NCI-H128 (cell line): ENCODE measurements around the gene GPX1.
"Not testable (repeated sequence)": the region's sequence is repeated elsewhere in the genome, so short reads cannot be mapped to it uniquely, and the experiment has no call there.

Source experiments
- DNase-seq: peaks from one replicate; lab custom pipeline; 2025; ENCODE audit not compliant: unreplicated experiment; lab: John Stamatoyannopoulos, UW

The GPX1 gene

GRCh38 chr3:49358217-49358883 lies at the start of gene GPX1:
Gene GPX1 (minus strand): TSS chr3:49358353. CDS start chr3:49358278, 75 bp downstream.
- peak; percentile 82 for DNase-seq

DNA sequence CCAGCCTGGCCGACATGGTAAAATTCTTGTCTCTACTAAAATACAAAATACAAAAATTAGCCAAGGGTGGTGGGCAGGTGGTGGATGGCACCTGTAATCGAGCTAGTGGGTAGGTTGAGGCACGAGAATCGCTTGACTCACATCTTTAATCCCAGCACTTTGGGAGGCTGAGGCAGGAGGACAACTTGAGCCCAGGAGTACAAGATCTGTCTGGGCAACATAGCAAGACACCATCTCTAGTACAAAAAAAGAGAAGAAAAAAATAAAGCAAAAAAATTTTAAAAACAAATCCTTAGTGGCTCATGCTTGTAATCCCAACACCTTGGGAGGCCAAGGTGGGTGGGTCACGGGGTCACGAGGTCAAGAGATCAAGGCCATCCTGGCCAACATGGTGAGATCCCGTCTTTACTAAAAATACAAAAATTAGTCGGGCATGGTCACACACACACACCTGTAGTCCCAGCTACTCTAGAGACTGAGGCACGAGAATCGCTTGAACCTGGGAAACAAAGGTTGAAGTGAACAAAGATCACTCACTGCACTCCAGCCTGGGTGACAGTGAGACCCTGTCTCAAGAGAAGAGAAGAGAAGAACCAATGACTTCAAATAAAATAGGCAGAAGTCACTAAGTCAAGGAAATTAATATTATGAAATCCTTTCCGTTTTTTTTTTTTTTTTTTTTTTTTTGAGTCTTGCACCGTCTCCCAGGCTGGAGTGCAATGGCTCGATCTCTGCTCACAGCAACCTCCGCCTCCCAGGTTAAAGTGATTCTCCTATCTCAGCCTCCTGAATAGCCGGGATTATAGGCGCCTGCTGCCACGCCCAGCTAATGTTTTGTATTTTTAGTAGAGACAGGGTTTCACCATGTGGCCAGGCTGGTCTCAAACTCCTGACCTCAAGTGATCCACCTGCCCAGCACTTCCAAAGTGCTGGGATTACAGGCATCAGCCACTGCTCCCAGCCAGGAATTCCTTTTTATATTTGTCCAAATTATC lies 48.7 kb upstream of the GPX1 start:
- DNase-seq, result no peak

DNA sequence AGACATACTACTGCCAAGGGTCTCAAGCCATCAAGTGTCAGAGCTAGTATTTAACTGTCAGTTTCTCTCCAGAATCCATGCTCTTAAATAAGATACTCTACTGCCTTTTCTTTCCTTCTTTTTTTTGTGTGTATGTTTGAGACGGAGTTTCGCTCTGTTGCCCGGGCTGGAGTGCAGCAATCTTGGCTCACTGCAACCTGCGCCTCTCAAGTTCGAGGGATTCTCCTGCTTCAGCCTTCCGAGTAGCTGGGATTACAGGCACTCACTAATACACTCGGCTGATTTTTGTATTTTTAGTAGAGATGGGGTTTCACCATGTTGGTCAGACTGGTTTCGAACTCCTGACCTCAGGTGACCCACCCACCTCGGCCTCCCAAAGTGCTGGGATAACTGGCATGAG lies 47.4 kb upstream of the GPX1 start:
- not testable (repeated sequence) for DNase-seq

GRCh38 chr3:49403891-49404290 lies 45.7 kb upstream of the GPX1 start:
- no peak for DNase-seq

GRCh38 chr3:49401766-49402165 lies 43.6 kb upstream of the GPX1 start:
- no peak for DNase-seq

DNA sequence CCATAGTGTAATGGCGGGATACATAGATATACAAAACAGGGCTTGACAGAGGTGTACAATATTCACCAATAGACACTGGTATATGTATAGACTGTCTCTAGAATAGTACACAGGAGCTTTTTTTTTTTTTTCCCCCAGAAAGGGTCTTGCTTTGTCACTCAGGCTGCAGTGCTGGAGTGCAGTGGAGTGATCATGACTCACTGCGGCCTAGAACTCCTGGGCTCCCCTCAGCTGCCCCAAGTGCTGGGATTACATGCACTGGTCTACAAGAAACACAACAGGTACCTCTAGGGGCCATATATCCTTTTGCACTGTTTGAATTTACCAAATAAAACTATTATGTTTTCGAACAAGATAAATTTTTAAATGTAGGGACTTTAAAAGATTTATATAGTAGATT lies 41.3 kb upstream of the GPX1 start:
- no peak for DNase-seq

DNA sequence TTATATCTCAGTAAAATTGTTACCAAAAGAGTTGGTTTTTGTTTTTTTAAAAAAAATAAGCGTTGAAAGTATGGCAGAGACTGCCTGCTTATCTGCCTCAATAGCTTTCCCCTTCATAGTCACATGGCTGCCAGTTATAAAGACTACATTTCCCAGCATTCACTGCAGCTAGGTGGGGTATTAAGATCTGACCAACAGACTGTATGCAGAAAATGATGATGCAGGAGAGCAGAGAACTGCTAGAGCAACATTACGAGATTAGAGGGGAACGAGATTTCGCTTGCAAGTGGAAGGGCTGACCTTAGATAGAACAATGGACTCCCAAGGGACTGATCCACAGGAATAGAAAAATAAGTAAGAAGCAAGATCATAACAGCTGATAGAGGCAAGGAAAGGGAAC lies 39.3 kb upstream of the GPX1 start:
- DNase-seq, result no peak

DNA sequence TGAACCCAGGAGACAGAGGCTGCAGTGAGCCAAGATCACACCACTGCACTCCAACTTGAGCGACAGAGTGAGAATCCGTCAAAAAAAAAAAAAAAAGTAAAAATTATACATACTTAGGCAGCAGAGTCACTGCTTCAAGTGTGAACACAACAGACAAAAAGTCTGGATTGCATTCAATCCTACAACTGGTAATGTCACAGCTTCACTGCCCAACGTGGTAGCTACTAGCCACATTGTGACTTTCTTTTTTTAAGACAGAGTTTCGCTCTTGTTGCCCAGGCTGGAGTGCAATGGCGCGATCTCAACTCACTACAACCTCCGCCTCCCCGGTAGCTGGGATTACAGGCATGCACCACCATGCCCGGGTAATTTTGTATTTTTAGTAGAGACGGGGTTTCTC lies 33.2 kb upstream of the GPX1 start:
- DNase-seq, result not testable (repeated sequence)

DNA sequence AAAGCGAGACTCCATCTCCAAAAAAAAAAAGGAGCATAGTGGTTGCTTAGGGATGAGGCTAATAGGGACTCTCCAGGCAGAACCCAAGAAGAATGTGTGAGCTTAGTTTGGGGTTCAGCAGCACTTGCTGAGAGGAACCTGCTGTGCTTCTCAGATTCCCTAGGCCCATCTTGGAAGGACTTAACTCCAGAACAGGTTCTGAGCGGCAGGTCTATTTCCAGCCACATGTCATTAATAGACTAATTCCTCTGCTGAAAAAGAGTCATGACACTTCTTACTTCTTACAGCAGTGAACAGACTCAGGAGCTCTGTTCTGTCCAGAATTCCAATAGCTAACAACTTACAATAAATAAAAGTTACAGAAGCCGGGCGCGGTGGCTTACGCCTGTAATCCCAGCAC lies 31.1 kb upstream of the GPX1 start:
- no peak for DNase-seq

DNA sequence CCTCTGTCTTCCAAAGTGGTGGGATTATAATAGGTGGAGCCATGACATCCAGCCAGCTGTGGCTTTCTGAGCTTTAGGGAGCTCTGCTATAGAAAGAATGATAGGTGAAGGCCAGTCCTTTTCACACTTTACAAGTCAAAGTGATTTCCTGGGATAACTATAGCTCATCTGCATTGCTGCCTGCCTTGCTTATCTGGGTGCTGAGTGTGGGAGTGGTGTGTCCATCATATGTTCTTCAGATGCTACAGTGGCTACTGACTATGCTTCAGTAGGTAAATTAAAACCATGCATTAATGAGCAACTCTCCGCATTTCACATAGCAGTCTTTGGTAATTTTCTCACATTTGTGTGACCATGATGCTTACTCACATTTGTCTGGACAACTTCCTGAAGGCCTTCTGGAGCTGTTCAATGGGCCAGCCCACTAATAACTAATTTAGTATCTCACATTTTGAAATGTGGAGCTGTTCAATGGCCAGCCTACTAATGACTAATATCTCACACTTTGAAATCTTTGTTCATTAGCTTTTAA lies 30.2 kb upstream of the GPX1 start:
- DNase-seq, result no peak

DNA sequence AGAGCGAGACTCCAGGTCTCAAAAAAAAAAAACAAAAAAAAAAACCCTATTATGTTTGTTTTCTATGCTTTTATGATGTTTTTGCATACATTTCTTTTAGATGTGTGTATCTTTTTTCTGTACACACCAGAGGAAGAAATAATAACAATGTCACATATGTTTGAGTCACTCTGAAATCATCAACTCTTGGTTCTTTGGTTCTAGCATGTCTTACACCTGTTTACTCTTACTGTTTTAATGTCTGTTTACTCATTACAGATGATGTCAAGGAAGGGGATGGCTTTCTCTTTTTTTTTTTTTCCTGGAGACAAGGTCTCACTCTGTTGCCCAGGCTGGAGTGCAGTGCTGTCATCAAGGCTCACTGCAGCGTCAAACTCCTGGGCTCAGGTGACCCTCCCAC lies 29.6 kb upstream of the GPX1 start:
- no peak for DNase-seq

GRCh38 chr3:49386056-49386756 lies 28.1 kb upstream of the GPX1 start:
- DNase-seq, result no peak

DNA sequence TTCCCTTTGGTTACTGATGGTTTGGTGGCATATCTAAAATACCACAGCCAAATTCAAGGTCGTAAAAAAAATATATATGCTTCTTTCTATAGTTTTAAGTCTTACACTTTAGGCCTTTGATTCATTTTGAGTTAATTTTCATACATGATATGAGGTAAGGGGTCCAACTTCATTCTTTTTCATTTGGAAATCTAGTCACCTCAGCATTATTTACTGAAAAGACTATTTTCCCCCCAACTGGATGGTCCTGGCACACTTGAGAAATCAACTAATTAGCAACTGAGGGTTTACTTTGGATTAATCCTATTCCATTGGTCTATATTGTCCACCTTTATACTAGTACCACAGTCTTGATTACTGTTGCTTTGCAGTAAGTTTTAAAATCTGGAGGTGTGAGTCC lies 27.5 kb upstream of the GPX1 start:
- no peak for DNase-seq

- DNase-seq, result no peak
These were observed 25.2 kb upstream of the GPX1 start for GRCh38 chr3:49383387-49383786.

DNA sequence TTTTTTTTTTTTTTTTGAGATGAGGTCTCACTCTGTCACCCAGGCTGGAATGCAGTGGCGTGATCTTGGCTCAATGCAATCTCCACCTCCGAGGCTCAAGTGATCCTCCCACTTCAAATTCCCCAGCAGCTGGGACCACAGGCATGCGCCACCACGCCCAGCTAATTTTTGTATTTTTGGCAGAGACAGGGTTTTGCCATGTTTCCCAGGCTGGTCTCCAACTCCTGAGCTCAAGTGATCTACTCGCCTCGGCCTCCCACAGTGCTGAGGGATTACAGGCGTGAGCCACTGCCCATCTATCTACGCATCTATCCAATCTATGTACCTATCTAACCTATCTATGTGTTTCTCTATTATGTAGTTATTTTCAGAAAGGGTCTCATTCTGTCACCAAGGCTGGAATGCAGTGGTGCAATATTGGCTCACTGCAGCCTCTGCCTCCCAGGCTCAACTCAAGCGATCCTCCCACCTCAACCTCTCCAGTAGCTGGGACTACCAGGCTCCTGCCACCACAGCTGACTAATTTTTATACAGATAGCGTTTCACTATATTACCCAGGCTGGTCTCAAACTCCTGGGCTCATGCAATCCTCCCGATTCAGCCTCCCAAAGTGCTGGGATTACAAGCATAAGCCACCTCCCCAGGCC lies 20.2 kb upstream of the GPX1 start:
- no peak for DNase-seq

DNA sequence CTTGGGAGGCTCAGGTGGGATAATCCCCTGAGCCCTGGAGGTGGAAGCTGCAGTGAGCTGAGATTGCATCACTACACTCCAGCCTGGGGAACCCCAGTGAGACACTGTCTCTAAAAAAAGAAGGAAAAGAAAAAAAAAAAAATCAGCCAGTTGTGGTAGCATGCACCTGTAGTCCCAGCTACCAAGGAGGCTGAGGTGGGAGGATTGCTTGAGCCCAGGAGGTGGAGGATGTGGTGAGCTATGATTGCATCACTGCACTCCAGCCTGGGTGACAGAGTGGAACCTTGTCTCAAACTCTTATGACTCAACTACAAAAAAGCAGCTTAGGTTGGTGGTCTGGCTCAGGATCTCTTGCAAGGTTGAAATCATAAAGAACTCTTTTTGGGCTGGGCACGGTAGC lies 19.3 kb upstream of the GPX1 start:
- no peak for DNase-seq

- no peak for DNase-seq
These were observed 13.8 kb upstream of the GPX1 start for GRCh38 chr3:49371946-49372345.

DNA sequence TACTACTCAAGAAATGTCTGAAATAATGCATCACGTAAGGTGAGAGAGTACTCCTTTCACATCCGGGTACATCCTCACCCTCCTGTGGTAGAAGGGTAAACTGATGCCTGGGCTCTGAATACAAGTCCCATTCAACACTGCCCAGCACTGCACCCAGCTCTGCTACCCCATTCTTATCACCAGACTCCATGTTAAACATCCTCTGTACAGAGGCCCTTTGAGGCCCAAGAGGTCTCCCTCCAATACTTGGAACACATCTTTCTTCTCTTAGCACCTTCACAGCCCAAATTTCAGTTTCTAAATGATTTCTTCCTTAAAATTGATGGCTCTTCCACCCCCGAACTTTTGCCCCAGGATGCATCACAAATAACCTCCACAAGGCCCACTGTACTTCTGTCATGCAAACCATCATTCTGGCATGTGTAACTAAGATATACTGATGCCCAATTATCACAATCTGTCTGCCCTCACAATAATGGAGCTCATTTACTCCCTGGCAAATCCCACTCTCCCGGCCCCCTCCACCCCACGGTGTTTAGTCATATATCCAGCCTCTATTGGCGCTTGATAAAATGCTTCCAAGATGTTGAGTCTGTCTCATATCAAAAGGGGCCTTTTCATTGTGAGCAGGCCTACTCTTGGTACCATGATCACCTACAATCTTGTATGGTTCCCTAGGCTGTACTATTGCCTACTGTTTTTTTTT lies 12.6 kb upstream of the GPX1 start:
- DNase-seq, result no peak

GRCh38 chr3:49362561-49362960 lies 4.4 kb upstream of the GPX1 start:
- no peak for DNase-seq

DNA sequence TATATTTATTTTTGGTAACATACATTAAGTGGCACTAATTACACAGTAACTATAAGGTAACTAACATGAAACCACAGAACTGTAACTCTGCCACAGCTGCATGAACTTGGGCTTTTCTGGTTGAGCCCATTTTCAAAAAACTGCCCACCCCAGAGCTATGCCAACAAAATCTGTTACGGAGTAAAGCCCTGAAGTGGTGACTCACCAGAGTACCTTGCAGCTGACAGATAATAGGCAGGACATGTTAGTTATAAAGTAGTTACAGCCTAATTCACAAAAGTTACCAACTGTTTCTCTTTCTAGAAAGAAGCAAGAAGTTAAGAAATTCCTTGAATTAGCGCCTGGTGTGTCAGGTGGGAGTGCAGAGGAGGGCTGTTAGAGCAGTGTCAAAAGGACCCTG lies 1.5 kb upstream of the GPX1 start:
- DNase-seq, result no peak
